Frontal cortex (tissue), 4 donors: Measurements from ENCODE around the gene USHBP1. TPM values are rescaled to one million over a fixed set of nuclear protein-coding genes. Genes with fewer than 3 reads are reported as not detected.

Source experiments
- DNase-seq, 2 donors: peaks; one replicate each; pipeline ENCODE4 v3.0.0; 2012; ENCODE audit warnings: low spot score in 2 of 2
- FAIRE-seq: peaks from 2 replicates; lab custom pipeline; 2012; peaks lifted over from hg19 to GRCh38; lab: Jason Lieb, UNC
- total RNA-seq: library from RNA; depleted of rRNA; stranded (reverse); fragments of >200 nt; gene quantifications from one replicate; pipeline ENCODE4 v1.2.3, GENCODE V29; 2014
- donor health status: control.
- donor health status: control.
- donor health status: control.

The USHBP1 gene
- total RNA-seq, 1 donor from 2014 or later = 0.82 TPM

GRCh38 chr19:17268754-17269153 lies 4.2 kb upstream of the USHBP1 start:
- FAIRE-seq = no peak
- DNase-seq = no peak

- FAIRE-seq (peak; percentile 99), DNase-seq (peak; percentile 97 to 98)
These were observed 2.6 kb upstream of the USHBP1 start, which contains the start of gene BABAM1 for GRCh38 chr19:17266975-17267788. Gene BABAM1, plus strand, starts transcription at chr19:17267443. Its CDS starts 1,364 bp downstream, at chr19:17268807.

GRCh38 chr19:17266589-17266974 lies 2.0 kb upstream of the USHBP1 start:
- FAIRE-seq = no peak
- DNase-seq = no peak

GRCh38 chr19:17266026-17266425 lies 1.5 kb upstream of the USHBP1 start:
- no peak for DNase-seq
- no peak for FAIRE-seq

GRCh38 chr19:17263712-17264640 lies 569 bp downstream of the USHBP1 start:
- FAIRE-seq (no peak), DNase-seq (no peak)

GRCh38 chr19:17262557-17262956 lies 2.0 kb downstream of the USHBP1 start:
- FAIRE-seq (no peak), DNase-seq (no peak)

GRCh38 chr19:17260842-17261325 lies 3.7 kb downstream of the USHBP1 start:
- DNase-seq = peak in 1 of 2 donors; percentile 71

GRCh38 chr19:17259934-17260333 lies 4.6 kb downstream of the USHBP1 start:
- DNase-seq = no peak
- no peak for FAIRE-seq

More at GRCh38 chr19:17260842-17261325, 3.7 kb downstream of the USHBP1 start:
- FAIRE-seq = no peak

GRCh38 chr19:17259118-17259780 lies 5.3 kb downstream of the USHBP1 start:
- no peak for FAIRE-seq

GRCh38 chr19:17256130-17256529 lies 8.4 kb downstream of the USHBP1 start:
- FAIRE-seq (no peak), DNase-seq (no peak)

More at GRCh38 chr19:17259118-17259780, 5.3 kb downstream of the USHBP1 start:
- no peak for DNase-seq

- DNase-seq = no peak
- FAIRE-seq = no peak
These were observed 9.4 kb downstream of the USHBP1 start for GRCh38 chr19:17255150-17255621.

- no peak for DNase-seq
- FAIRE-seq = no peak
These were observed 9.9 kb downstream of the USHBP1 start for GRCh38 chr19:17254636-17255035.

- no peak for FAIRE-seq
- DNase-seq = no peak
These were observed 14.5 kb downstream of the USHBP1 start for GRCh38 chr19:17249887-17250548.

- DNase-seq = no peak
- no peak for FAIRE-seq
These were observed 16.4 kb downstream of the USHBP1 start for GRCh38 chr19:17248011-17248776.

GRCh38 chr19:17246681-17247425 lies 17.7 kb downstream of the USHBP1 start:
- FAIRE-seq (no peak), DNase-seq (no peak)

- no peak for DNase-seq
- no peak for FAIRE-seq
These were observed 19.0 kb downstream of the USHBP1 start, which contains the start of gene NR2F6 for GRCh38 chr19:17245535-17245984. Gene NR2F6, minus strand, starts transcription at chr19:17245919. Its CDS starts 699 bp downstream, at chr19:17245220.
